Measurements from ENCODE around the gene FRS3. TPM values are rescaled to one million over a fixed set of nuclear protein-coding genes. Genes with fewer than 3 reads are reported as not detected.

The FRS3 gene
- total and polyA plus RNA-seq, 2 of the 13 experiments (the other 11 are each of a cell fraction or from before 2014, with no cell fraction given): 3.0 to 7.4 TPM

- peak; percentile 67; the same call in 1 of the 2 replicates for TF ChIP-seq STAT6 (CRISPR knock-in tag; IDR thresholded peaks at IDR 0.05; ENCODE audit: borderline replicate concordance)
- TF ChIP-seq ZNF552 (CRISPR knock-in tag; IDR thresholded peaks at IDR 0.05; ENCODE audit: borderline replicate concordance): no peak
- peak; percentile 64; the same call in 1 of the 2 replicates for TF ChIP-seq ATF3 (CRISPR knock-in tag; IDR thresholded peaks at IDR 0.05)
- peak; percentile 82; the same call in 1 of the 2 replicates for TF ChIP-seq FOXC1 (CRISPR knock-in tag; IDR thresholded peaks at IDR 0.05; ENCODE audit: borderline replicate concordance)
- TF ChIP-seq SP5 (CRISPR knock-in tag; IDR thresholded peaks at IDR 0.05; ENCODE audit: borderline replicate concordance, low read depth): peak; percentile 91
- TF ChIP-seq GLMP (CRISPR knock-in tag; IDR thresholded peaks at IDR 0.05; ENCODE audit: borderline replicate concordance): no peak
- TF ChIP-seq TFE3 (CRISPR knock-in tag; IDR thresholded peaks at IDR 0.05): peak; percentile 50; the same call in 1 of the 2 replicates
- peak; percentile 74; the same call in 1 of the 2 replicates for TF ChIP-seq RXRB (CRISPR knock-in tag; IDR thresholded peaks at IDR 0.05; ENCODE audit: borderline replicate concordance)
- TF ChIP-seq ZC3H4 (CRISPR knock-in tag; IDR thresholded peaks at IDR 0.05; ENCODE audit: borderline replicate concordance): no peak
- no peak for TF ChIP-seq ZNF17 (CRISPR knock-in tag; IDR thresholded peaks at IDR 0.05)
- peak; percentile 21; the same call in 1 of the 2 replicates for TF ChIP-seq TFAP4 (IDR thresholded peaks at IDR 0.05; ENCODE audit: borderline replicate concordance, low read depth)
- no peak for TF ChIP-seq CC2D1A (CRISPR knock-in tag; IDR thresholded peaks at IDR 0.05)
- TF ChIP-seq IRF2 (CRISPR knock-in tag; IDR thresholded peaks at IDR 0.05): peak; percentile 96
- TF ChIP-seq ZNF839 (CRISPR knock-in tag; IDR thresholded peaks at IDR 0.05; ENCODE audit: borderline replicate concordance): no peak
- TF ChIP-seq HHEX (CRISPR knock-in tag; IDR thresholded peaks at IDR 0.05): no peak
- TF ChIP-seq MTERF4 (CRISPR knock-in tag; IDR thresholded peaks at IDR 0.05): no peak
- no peak for TF ChIP-seq ZFYVE20 (CRISPR knock-in tag; IDR thresholded peaks at IDR 0.05; ENCODE audit: borderline replicate concordance, low read depth)
- TF ChIP-seq PRPF4 (IDR thresholded peaks at IDR 0.05; ENCODE audit: low read depth, low read length, poor library complexity, severe bottlenecking): no peak
- no peak for TF ChIP-seq CHCHD3 (CRISPR knock-in tag; IDR thresholded peaks at IDR 0.05)
- peak; percentile 85; the same call in 1 of the 2 replicates for TF ChIP-seq ZNF761 (CRISPR knock-in tag; conservative IDR thresholded peaks at IDR 0.05)
- TF ChIP-seq WIZ (CRISPR knock-in tag; IDR thresholded peaks at IDR 0.05): peak; percentile 60; the same call in 1 of the 2 replicates
Observed at GRCh38 chr6:41779788-41780550, at the start of gene FRS3 (continued).
